Stimulated activated CD8-positive, alpha-beta memory T cell treated with anti-CD3 and anti-CD28 coated beads, Interleukin-4, amount 100 ng/mL, for 1 hour (primary cell): ENCODE data around the gene SLC6A2.

Experiments used
- DNase-seq, 2 donors: peaks; one replicate each; pipeline ENCODE4 v3.0.0-alpha.2; 2020; ENCODE audit warnings: low read depth in 2 of 2, low spot score in 1 of 2

The SLC6A2 gene

DNA sequence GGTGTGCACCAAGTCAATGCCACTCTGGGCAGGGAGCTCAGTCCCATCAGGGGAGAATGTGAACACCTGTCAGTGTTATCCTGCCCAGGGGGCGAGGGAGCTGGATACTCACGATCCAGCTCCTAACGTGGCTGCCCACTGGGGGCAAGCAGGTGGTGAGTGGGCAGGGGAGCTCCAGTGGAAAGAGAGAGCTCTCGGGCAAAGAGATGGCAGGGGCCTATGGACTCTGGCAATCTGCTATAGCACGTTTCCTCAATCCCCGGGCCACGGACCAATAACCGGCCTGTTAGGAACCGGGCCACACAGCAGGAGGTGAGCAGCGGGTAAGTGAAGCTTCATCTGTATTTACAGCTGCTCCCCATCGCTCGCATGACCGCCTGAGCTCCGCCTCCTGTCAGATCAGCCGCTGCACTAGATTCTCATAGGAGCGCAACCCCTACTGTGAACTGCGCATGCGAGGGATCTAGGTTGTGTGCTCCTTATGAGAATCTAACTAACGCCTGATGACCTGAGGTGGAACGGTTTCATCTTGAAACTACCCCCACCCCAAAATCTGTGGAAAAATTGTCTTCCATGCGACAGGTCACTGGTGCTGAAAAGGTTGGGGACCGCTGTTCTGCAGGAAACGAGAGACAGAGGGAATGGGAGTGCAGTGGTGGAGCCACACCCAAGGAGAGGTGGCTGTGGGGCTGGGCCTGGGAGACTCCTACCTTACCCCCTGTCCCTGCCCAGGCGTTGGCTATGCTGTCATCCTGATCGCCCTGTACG, 15.6 kb downstream of the SLC6A2 start:
- no peak for DNase-seq

DNA sequence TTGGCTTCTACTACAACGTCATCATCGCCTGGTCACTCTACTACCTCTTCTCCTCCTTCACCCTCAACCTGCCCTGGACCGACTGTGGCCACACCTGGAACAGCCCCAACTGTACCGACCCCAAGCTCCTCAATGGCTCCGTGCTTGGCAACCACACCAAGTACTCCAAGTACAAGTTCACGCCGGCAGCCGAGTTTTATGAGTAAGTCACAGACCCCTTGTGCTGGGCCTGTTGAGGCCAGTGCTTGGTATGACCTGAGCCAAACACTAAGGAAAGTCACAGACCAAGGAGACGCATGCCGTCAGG, 16.1 kb downstream of the SLC6A2 start:
- DNase-seq, result no peak

DNA sequence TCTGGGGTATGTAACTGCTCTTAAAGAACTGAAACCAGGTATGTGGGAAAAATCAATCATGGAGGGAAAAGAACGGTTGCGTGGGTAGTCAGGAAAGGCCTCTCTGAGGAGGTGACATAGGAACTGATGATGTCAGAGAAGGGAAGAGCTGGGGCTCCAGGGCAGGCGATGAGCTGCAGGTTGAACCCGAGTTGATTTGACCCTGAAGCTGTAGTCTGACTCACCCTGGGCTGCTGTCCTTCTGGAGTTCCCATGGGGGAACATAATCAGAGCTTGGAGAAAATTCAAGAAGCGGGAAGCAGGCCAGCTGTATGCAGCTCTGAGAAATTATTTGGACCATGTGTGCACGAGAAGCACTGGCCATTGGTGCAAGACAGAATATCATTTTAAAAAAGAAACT, 16.7 kb downstream of the SLC6A2 start:
- DNase-seq, result no peak

DNA sequence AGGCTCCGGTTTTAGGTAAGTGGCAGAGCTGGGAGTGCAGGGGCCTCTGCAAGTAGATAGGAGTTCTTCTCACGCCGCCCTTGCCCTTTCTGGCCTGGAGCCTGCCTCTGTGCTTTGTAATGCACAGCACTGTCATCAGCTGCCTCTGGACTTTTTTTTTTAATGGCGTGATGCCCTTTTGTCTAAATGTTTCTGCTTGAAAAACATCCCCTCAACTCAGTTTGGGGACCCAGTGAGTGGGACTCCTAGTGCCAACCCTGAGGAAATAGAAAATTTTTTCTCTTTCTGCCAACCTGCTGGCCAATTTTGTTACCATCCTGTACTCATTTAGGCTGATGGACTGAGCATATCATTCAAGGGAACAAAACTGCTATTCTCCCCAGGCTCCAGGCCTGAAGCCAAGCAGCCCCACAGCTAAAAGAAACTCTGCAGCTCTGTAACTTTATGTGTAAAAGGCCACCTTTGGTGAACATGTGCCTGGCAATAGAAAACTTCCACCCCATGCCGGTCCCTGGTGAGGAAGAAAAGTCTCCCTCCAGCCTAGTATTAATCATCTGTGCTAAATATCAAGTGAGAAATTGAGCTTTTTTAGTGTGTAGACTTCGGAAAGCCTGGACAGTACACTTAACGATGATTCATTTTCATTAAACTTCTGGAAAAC, 22.5 kb downstream of the SLC6A2 start:
- no peak for DNase-seq

DNA sequence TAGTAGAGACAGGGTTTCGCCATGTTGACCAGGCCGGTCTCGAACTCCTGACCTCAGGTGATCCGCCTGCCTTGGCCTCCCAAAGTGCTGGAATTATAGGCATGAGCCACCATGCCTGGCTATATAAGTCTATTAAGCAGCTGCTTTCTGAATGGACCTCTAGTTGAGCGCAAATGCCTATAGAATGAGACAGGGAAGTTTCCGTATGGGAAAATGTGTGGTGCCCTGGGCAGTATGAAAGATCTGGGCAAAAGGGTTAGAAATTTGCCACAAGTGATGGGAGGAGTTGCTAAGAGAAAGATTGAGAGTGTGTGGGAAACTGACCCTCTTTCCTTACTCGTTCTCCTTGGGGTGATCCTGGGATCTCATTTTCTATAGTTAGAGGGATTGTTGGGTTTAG, 26.3 kb downstream of the SLC6A2 start:
- no peak for DNase-seq

DNA sequence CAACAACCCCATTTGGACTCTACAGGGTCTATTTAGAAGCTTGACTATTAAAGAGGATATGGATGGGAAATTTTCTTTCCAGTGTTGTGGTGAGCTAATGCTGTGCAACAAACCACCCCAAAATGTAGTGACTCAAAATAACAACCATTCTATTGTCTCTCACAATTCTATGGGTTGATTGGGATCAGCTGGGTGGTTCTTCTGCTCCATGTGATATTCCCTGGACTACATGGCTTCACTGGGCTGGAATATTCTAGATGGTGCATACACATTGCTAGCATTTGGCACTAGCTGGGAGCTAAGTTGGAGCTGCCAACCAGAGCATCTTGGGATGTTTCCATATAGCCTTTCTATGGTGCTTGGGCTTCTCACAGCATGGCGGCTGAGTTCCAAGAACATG, 30.2 kb downstream of the SLC6A2 start:
- DNase-seq, result no peak

DNA sequence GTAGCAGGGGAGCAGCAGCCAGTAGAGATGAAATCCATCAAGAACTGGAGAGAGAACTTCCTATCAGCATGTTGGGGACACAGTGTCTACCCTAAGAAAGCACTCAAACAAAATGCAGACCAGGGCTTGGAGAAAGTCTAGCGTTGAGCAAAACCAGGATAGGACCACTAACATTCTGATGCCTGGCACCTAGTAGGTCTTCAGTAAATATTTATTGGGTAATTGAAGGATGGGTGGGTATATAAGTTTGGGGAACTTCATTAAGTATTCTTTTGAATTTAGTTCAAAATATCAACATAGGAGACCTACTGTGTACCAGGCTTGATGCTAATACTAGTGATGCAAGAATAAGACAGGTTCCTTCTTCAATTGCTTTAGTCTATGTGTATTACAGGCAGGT, 30.9 kb downstream of the SLC6A2 start:
- no peak for DNase-seq

DNA sequence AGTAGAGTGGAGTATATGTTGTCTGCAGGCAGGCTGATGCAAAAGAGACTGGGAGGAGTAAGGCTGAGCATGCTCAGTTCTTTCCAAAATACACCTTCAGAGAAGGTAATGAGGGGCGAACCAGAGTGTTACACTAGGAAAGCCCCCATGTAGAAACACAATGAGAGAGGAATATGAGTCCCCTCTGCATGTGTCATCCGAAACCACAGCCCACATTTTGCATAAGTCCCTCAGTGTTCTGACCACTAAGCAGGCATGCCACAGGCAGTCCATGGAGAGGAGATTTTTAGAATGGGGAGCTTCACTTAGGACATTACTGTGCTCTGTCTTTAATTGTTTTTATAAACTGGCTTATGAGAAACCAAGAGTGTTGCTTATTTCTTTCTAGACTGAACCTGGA, 32.0 kb downstream of the SLC6A2 start:
- no peak for DNase-seq

DNA sequence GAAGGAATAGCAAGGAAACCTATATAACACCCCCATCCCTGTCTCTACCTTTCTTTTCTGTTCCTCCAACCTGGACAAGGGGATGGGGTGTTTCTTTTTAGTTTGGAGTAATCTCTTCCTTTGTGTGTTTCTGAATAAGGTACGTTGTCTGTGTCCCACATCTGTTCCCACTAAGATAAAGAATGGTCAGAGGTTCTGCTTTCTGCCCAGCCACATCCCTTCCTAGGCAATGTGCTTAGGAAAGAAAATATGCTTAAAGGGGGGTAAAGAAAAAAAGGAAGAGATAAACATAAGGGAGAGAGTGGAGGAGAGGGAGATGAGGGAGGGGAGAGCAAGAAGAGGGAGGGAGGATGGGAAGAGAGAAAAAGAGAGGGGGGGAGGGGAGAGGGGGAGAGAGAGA, 35.1 kb downstream of the SLC6A2 start:
- DNase-seq, result no peak

DNA sequence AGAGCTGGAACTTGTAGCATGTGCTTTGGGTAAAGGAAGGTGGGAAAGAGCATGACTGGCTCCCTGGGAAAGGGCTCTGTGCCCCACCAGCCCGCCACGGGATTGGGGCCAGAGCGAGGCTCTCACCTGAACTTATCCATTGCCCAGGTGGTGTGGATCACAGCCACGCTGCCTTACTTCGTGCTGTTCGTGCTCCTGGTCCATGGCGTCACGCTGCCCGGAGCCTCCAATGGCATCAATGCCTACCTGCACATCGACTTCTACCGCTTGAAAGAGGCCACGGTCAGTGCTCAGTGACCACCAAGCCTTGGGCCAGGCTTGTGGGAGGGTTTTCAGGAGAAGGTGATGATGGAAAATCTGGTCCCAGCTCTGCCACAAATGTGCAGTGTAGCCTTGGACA, 36.0 kb downstream of the SLC6A2 start:
- DNase-seq, result no peak

DNA sequence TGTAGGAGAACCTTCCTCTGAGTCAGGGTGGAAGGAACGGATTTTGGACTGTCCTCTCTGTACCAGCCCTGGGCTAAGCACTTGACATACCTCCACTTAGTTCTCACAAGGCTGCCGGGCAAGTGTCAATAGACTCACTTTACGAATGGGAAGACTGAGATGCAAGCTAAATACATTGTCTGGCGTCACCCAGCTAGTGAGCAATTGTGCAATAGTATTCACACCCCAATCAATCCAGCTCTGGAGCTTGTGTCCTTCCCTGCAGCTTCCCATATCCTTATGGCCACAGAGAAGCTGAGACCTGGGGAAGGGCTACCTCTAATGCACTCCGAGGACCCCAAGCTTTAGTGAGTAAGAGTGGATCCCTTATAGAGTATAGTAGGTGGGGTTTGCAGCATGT, 39.8 kb downstream of the SLC6A2 start:
- DNase-seq, result no peak

DNA sequence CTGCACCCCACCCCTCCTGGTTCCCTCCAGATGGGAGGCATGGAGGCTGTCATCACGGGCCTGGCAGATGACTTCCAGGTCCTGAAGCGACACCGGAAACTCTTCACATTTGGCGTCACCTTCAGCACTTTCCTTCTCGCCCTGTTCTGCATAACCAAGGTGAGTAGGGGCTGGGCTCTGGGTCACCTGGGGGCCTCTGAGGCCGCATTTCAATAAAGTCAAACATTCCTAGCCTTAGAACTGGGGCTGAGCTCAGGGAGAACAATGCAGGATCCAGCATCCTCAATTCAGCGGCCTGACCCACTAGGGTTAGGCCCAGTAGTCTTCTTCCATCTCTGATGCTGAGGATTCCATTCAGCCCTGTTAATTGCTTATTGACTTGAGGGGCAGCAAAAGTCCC, 42.1 kb downstream of the SLC6A2 start:
- no peak for DNase-seq

DNA sequence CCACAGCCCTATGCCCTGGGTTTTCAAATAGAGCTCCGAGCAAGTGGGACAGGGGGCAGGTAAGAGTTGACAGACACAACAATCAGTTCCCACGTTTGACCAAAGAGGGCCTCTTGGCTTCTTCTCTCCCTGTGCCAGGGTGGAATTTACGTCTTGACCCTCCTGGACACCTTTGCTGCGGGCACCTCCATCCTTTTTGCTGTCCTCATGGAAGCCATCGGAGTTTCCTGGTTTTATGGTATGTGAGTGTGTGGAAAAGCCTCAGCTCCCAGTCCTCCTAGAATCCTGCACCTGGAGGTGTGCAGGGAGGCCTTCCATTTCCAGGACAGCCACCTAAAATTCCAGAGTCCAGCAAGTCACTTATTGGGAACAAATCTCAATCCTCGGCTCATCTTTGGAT, 42.5 kb downstream of the SLC6A2 start:
- no peak for DNase-seq

DNA sequence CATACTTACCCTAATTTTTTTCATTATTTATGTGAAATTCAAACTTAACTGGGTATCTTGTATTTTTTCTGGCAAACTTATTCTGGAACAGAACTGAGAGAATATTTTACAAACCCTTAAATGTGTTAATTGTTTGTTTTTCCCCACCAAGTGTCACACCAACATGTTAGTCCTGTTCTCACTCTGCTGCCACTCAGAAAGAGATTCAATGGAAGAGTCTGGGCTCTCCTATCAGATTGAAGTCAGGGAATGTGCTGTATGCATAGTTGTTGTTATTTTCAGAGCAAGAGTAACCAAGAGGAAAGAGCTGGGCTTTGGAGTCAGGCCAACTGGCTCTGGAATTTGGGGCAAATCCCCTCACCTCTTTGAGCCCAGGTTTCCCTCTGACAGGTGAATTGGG, 43.2 kb downstream of the SLC6A2 start:
- DNase-seq, result no peak

DNA sequence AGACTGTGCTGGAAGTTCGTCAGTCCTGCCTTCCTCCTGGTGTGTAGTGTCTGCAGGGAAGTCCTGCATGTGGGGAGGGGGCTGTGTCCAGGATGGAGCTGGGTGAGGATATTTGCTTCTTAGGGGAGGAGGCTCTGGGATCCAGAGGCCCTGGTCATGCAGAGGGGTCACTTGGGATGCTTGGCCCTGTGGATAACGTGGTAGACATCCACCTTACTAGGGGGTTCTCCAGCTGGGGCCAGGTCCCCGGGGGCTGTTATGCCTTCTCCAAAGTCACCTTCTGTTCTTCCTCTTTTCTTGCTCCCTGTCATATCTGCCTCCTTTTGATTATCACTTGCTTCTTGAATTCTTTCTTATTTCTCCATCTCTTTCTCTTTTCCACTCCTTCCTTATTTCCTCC, 43.8 kb downstream of the SLC6A2 start:
- DNase-seq, result no peak

DNA sequence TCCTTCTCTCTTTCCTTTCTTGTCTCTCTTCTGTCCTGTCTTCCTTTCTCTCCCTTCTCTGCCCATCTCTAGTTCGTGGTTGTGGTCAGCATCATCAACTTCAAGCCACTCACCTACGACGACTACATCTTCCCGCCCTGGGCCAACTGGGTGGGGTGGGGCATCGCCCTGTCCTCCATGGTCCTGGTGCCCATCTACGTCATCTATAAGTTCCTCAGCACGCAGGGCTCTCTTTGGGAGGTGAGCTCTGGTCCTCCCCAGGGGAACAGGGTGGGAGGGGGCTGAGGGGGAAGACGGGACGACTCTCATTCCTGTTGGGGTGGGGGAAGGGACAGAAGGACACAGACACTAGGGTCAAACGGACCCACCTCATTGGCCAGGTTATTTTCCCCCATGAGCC, 44.3 kb downstream of the SLC6A2 start:
- no peak for DNase-seq

DNA sequence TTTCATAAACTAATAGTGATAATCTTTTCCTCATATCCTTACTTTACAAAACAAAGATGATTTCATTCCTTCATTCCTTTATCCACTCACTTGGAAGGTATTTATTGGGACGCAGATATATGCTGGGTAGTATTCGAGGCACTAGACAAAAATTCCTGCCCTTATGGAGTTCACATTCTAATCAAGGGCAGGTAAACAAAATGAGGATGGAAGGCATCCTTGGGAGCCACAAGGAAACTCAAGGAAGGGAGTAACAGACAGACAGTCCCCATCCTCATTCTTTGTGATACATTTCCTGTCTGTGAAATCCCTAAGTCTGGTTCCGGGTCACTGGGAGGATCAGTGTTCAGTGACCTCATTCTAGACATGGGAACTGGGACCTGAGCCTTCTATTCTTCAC, 45.2 kb downstream of the SLC6A2 start:
- no peak for DNase-seq

DNA sequence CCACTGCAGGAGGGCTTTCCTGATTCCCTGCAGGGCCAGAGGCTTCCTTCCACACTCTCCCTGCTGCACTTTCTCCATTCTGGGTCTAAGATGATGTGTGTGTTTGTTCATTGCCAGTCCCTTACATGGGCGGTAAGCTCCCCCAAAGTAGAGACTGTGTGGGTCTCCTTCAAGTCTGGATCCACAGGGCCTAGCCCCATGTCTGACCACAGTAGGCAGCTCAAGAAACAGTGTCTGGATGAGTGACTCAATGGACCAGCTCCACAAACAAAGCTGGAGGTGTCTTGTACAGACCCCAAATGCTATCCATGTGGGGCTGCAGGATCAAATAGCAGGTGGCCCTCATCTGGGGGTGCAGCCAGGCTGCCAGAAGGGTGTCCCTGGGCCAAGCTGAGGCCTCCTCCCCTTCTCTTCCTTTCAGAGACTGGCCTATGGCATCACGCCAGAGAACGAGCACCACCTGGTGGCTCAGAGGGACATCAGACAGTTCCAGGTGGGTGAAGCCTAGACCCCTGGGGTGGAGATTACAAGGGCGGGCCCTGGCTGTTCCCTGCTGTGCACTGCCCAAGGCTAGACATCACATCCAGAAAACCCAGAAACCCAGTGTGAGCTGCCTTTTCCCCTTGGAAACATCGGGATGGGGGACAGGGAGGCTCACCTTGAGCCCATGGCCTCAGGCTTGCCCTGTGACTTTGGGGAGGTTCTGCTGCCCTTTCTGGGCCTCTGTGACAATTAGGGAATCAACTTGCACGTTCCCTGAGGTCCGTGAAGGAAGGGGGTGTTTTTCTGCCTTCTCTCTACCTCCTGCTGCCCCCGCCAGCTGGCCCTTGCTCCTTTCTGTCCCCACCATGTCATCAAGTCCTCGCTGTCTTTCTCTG, 45.9 kb downstream of the SLC6A2 start:
- no peak for DNase-seq

DNA sequence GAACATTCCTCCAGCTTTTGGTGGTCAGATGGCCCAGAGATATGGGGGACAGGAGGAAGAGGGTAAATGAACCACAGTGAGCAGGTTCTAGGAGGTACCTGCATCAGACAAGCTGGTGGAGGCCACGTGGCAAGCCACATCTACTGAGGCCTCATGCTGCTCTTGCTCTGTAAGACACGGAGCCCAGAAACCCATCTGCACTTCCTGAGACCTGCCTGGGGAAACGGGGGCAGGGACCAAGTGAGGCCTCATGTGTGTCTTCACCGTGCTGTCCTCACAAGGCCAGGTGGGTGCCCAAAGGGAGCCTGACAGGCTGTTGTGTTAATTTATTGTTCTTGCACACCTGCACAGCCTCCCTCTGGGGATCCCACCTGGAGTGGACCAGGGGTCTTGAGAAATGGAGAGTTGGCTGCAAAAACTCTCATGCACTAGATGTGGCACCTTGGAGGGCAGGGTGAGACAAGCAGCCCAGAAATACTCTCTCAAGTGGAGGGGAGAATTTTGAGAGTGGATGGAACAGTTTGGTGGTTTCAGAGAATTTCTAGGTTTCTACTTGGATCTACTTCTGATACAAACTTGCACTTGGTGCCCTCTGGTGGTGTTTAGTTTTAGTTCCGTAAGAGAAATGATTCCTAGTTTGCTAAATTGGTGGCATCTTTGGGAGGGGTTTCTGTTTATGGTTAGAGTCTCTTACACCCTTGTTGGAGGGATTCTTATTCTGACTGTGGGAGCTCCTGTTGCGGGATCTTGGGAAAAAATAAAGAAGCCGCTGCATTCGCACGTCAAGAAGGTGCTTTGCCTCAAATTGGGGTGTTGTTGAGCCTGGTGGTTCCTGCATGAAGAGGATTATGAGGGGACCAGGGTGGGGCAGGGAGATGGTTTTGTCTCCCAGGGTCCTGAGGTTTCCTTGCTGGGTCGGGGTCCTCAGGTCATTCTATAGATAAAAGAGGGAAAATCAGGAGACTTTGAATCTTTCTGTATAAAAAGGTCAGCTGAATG, 47.5 kb downstream of the SLC6A2 start:
- no peak for DNase-seq

DNA sequence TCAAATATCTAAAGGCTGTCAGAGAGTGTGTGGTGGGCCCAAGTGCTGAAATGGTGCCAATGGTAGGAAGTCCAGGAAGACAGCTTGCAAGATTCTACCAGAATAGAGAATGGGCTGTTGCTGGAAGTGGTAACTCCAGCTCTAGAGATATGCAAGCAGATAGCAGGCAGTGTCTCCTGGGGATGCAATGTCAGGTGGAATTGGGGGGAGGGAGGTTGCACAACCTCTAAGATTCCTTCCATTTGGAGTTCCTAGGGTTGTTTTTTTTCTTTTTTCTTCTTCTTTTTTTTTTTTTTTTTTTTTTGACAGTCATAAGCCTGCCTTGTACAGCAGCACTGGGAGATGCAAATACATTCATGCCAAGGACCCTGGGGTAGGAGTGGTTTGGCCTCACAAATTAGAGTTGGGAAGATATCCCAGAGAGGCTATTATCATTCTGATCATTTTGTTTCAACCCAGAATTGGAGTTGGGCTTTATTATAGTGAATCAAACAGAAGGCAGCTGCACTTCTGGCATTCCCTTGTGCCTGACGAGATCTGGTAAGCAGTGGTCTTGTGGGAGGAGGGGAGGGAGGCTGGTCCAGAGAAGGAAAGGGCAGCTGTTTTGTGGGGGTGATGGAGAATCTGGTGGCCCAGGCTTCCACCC, 51.1 kb downstream of the SLC6A2 start:
- DNase-seq, result no peak

DNA sequence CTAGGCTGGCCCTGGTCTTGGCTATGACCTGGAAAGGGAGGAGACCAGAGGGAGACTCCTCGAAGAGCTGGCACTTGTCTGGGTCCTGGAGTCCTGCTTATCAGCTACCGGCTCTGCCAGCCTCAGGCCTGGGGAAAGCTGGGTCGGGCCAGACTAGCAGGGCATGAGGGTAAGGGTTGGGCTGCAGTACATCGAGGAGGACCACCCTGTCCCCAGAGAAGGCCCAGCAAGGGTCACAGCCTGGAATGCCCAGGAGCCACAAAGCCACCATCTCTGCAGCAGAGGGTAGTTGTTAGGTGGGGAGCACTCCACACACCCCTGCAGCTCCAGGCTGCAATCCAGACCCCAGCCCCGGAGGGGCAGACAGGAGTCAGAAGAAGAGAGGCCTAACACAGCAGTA, 54.0 kb downstream of the SLC6A2 start:
- DNase-seq, result no peak
